IPS-15b (cell line): ENCODE data around the gene MSANTD1.

Experiments used
- H3K27me3 ChIP-seq: one replicate; pipeline ENCODE4 v1.6.1; 2013; ENCODE audit warnings: low read length; ENCODE audit not compliant: control insufficient read depth, insufficient read depth
- H3K36me3 ChIP-seq: one replicate; pipeline ENCODE4 v1.6.1; 2013; ENCODE audit warnings: low read length; ENCODE audit not compliant: control insufficient read depth, insufficient read depth
- H3K4me1 ChIP-seq: one replicate; pipeline ENCODE4 v1.6.1; 2013; ENCODE audit warnings: mild to moderate bottlenecking, low read length; ENCODE audit not compliant: control insufficient read depth, insufficient read depth
- H3K4me3 ChIP-seq: one replicate; pipeline ENCODE4 v1.5.1; 2013; ENCODE audit warnings: low read depth, low read length
- H3K9ac ChIP-seq: one replicate; pipeline ENCODE4 v1.6.1; 2013; ENCODE audit warnings: low read depth, mild to moderate bottlenecking, low read length
- H3K9me3 ChIP-seq: one replicate; pipeline ENCODE4 v1.6.1; 2013; ENCODE audit warnings: mild to moderate bottlenecking, low read length; ENCODE audit not compliant: control insufficient read depth, insufficient read depth

MSANTD1 gene

DNA sequence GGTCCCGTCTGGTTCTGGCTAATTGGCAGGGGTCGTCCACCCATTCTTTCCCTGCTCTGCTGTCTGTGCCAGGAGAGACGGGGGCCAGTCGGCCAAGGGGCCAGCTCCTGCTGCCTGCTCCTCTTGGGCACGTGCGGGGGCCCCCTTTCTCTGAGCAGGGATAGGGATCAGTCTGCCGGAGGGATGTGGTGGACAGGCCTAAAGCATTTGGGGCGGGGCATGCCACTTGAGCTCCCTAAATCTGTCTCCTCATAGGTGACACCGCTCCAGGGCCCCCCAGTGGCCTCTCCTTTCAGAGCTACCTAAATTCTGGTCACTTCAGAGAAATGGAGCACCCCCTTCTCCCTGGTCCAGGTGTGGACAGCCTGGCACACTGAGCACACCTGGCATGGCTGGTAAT lies 4.2 kb upstream of the MSANTD1 start:
- Histone ChIP-seq H3K9ac (no peak overlapping the region), H3K9me3 (no peaks in the 10 kb centered on the region), H3K36me3 (peaks cover 25% of the 10 kb centered on the region), H3K27me3 (no peaks in the 10 kb centered on the region), H3K4me3 (no peak overlapping the region), H3K4me1 (no peaks in the 10 kb centered on the region)

DNA sequence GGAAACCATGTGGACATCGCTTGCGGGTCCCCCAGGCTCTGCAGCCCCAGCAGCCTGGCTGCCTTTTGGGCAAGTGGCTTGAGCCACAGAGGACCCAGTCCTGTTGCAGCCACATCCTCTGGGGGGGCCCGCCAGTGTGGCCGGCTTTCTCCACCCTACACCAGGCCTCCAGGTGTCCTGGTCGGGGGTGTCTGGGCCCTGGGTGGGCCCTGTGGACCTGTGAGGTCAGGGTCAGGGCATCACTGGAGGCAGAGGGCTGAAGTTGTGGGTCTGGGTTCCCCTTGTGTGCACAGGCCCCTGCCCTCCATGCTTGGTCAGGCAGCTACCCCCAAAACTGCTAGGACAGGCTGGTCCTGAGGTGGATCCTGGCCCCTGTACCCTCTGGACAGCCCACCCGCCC lies 3.3 kb upstream of the MSANTD1 start:
- Histone ChIP-seq H3K9me3 (no peaks in the 10 kb centered on the region), H3K36me3 (peaks cover 17% of the 10 kb centered on the region), H3K27me3 (no peaks in the 10 kb centered on the region), H3K4me1 (no peaks in the 10 kb centered on the region), H3K9ac (no peak overlapping the region), H3K4me3 (no peak overlapping the region)

DNA sequence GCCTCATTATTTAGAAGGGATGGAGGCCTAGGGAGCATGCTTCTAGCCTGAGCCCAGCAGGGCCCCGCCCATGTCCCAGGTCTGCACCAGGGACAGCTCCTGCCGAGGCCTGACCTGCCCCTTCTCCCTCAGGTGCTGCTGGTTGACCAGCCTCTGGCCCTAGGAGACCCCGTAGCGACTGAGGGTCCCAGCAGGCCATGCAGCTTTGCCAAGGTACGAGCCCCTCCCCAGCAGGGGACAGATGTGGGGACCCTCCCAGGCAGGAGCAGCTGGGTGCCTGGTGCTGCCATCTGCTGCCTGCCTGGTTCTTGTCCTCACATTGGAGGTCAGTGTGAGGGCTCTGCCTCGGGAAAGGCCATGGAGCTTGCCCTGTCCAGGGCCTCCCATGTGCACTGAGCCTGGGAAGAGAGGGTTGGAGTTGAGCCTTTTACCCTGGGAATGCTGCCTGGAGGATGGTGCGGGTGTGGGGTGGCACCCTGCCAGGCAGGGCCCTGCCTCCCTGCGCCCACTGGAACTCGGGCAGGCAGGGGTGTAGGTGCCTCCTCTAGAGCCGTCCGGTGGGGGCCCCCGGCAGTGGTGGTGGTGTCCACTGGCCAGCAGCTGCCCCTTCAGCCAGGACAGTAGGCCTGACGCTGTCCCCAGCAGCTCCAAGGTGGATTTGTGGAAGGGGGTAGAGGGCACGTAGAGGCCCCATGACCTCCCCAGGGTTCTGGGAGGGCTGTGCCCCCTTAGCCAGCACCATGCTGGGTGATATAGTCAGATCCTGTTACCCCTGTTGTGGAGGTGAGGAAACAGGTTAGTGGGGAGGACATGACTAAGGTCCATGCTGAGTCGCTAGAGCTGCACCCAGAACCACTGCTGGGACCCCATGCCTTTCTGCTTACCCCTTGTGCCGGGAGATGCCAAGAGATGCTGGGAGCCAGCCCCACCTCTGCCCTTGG lies 2.2 kb upstream of the MSANTD1 start:
- no peaks in the 10 kb centered on the region for H3K27me3 ChIP-seq
- H3K9ac ChIP-seq: no peak overlapping the region
- no peaks in the 10 kb centered on the region for H3K4me1 ChIP-seq
- no peaks in the 10 kb centered on the region for H3K9me3 ChIP-seq
- no peak overlapping the region for H3K4me3 ChIP-seq
- H3K36me3 ChIP-seq: peaks cover 7% of the 10 kb centered on the region

DNA sequence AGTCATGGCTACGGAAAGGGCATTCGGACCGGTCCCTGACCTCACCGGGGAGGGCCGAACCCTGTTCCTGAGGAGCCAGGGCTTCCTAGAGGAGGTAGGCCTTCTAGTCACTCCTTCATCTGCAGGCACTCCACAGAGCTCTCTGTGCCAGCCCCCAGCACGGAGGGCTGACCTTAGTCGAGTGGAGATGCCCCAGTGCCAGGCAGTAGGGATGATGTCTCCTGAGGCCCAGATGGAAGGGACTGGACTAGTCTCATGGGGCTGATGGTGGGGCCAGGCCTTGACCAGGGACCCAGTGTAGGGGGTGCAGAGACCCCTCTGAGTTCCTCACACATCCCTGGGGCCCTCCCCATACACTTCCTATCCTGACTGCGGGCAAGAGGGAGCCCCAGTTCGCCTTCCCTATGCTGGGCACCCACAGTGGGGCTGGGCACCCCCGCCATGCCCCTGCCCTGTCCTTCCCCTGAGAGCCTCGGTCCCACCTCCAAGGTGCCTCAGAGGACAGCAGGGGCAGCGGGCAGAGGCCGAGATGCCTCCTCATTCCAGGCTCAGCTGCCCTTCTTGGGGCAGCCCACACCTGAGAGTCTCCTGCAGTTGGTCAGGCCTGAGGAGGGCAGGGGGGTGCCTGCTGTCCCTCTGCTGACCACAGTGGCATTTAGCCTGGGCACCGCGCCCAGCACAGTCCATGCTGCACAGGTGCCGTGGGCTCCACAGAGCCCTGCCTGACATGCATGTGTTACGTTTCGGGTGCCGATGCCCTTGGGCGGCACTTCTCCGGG lies 1.4 kb upstream of the MSANTD1 start:
- no peak overlapping the region for H3K9ac ChIP-seq
- H3K4me3 ChIP-seq: no peak overlapping the region
- H3K27me3 ChIP-seq: no peaks in the 10 kb centered on the region
- H3K36me3 ChIP-seq: peaks cover 8% of the 10 kb centered on the region
- no peaks in the 10 kb centered on the region for H3K4me1 ChIP-seq
- H3K9me3 ChIP-seq: no peaks in the 10 kb centered on the region

DNA sequence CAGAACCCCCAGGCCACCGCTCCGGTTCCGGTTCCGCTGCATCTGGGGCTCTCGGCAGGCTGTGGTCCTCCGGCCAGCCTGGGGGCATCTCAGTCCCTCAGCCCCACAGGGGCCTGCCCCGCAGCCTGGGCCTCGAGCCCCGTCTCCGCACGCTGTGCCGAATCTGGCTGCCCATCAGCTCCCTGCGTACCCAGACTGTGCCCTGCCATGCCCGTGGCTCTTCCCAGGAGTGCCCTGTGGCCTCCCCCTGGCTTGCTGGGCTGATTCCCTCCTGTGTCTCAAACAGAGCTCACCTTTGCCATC lies 830 bp upstream of the MSANTD1 start:
- Histone ChIP-seq H3K4me3 (no peak overlapping the region), H3K4me1 (no peaks in the 10 kb centered on the region), H3K9me3 (no peaks in the 10 kb centered on the region), H3K9ac (no peak overlapping the region), H3K27me3 (no peaks in the 10 kb centered on the region), H3K36me3 (peaks cover 8% of the 10 kb centered on the region)

DNA sequence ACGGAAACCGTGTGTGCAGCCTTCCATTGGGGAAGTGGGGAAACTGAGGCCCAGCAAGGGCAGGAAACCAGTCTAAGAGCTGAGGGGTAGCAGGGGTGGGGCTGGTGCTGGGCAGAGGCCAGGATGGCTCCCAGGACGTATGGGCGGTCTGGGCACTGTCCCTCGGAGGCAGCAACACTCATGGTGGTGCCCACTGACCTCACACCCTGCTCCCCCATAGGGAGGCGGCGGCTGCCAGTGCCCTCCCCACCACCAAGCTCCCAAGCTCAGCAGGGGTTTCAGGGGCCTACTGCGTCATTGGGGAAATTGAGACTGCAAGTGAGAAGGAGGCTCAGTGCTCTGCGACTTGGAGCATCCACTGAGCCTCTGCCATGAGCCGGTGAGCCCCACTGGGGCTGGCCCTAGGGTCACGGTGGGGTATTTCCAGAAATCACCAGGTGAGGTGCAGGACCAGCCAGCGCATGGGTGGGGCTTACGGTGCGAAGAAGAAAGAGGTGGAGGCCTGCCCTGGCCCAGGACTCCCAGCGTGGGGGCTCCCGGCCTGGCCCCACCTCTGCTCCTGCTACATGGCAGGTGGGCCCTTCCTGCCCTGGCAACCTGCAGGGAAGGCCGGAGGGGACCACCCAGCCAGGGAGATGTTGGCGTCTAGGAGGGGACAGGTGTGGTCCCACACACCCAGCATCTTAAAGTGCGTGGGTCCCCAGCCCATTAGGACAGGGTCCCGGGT lies 915 bp downstream of the MSANTD1 start:
- no peak overlapping the region for H3K9ac ChIP-seq
- H3K4me1 ChIP-seq: no peaks in the 10 kb centered on the region
- H3K4me3 ChIP-seq: no peak overlapping the region

DNA sequence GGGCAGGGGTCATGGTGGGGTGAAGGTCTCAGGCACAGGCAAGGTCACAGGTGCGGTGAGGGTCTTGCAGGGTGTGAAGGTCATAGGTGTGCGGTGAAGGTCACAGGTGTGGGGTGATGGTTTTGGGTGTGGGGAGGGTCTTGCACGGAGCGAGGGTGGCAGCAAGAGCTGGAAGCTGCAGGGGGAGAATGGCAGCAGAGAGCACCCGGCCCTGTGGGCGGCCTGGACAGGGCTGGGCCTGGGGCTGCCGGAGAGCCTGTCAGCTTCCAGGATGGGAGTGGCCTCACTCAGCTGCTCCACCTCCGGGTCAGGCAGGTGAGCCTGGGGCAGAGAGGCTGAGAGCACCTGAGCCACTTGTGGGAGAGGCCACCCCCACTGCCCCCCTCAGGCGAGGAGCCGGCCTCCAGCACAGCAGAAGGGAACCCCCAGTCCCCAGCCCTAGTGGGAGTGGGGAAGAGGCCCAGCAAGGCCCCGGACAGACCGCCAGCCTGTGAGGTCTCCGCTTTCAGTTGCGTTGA lies 1.5 kb downstream of the MSANTD1 start:
- Histone ChIP-seq H3K4me3 (no peak overlapping the region), H3K9ac (no peak overlapping the region), H3K9me3 (no peaks in the 10 kb centered on the region), H3K27me3 (no peaks in the 10 kb centered on the region), H3K4me1 (no peaks in the 10 kb centered on the region), H3K36me3 (peaks cover 2% of the 10 kb centered on the region)

More for the DNA sequence above, 915 bp downstream of the MSANTD1 start:
- Histone ChIP-seq H3K27me3 (no peaks in the 10 kb centered on the region), H3K36me3 (peaks cover 2% of the 10 kb centered on the region), H3K9me3 (no peaks in the 10 kb centered on the region)

DNA sequence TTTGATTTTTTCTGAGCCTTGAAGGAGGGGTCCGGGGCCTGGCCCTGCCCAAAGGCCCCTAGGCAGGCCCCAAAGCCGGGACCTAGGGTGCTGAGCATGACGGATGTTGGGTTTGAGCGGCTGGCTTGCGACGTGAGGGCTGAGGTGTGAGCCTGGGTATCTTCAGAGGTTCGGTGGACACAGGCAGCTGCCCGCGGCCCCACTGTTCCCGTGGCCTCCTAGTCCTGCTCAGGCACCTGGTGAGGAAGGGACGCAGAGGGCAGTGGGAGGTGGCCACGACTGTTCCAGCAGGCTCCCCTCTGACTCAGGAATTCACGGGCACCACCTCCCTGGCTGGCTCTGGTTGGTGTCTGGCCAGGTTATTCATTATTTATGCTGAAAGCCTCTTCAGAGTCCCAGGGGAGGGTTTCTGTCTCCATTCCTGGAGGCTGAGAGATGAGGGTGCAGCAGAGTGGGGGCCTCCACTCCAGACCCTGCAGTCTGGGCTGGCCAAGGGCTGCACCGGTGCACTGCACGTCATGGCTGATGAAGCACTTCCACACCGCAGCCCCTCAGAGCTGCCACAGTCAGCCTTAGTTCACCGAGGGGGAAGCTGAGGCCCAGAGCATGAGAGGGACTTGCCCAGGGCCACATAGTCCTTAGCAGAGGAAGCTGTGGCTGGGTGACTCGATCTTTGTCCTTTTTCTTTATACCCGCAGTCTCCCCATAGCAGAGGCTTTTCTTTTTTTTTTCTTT lies 2.2 kb downstream of the MSANTD1 start:
- Histone ChIP-seq H3K4me3 (no peak overlapping the region), H3K4me1 (no peaks in the 10 kb centered on the region), H3K9ac (no peak overlapping the region), H3K36me3 (peaks cover 2% of the 10 kb centered on the region), H3K27me3 (no peaks in the 10 kb centered on the region), H3K9me3 (no peaks in the 10 kb centered on the region)

DNA sequence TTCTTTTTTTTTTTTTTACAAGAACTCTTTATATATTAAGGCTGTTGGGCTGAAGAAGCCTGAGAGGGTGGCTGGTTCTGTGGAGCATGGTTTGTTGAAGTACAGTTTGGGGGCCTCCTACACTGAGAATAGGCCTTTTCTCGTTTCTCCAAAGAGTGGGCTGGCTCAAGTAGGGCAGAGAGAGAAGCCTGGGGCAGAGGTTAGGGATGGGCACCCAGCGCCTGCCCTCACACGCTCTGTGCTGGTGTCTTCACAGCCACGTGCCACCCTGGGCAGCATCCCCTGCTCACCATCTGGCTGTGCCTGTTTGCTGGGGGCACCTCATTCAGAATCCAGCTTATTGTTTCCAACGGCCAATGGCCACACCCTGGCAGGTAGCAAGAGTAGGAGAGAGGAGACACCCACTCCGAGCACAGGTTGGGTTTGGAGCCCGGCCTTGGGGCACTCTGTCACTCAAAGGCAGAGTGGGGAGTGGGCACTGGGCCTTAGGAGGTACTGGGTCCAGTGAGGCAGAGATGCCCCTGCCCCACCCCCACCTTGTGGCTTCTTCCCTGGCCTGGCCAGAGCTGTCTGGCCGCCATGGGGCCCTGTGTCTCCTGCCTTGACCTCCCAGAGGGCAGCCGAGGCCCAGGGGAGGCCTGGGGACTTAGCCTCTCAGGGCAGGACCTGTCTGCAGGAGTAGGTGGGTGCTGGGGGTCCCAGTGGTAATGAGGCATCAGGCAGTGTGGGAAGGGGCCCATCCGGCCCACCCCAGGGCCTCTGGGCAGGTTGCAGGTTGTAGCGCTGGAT lies 2.9 kb downstream of the MSANTD1 start:
- no peaks in the 10 kb centered on the region for H3K9me3 ChIP-seq
- H3K9ac ChIP-seq: no peak overlapping the region
- H3K27me3 ChIP-seq: no peaks in the 10 kb centered on the region
- no peak overlapping the region for H3K4me3 ChIP-seq
- H3K36me3 ChIP-seq: peaks cover 2% of the 10 kb centered on the region
- no peaks in the 10 kb centered on the region for H3K4me1 ChIP-seq

DNA sequence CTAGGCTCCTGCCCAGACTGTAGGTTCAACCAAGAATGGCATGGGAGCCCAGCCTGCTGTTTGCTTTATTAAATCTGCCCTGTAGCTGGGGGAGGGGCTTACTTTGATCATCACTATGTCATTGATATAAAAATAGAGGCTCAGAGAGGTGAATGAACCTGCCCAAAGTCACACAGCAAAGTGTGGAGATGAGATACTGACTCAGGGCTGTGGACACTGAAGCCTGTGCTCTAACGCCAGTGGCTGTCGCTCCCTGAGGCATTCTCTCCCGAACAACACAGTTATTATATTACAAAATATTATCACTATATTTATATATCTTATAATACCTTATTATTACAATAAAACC lies 3.5 kb downstream of the MSANTD1 start:
- H3K9me3 ChIP-seq: no peaks in the 10 kb centered on the region
- no peaks in the 10 kb centered on the region for H3K27me3 ChIP-seq
- H3K4me3 ChIP-seq: no peak overlapping the region
- H3K36me3 ChIP-seq: peaks cover 2% of the 10 kb centered on the region
- no peaks in the 10 kb centered on the region for H3K4me1 ChIP-seq
- no peak overlapping the region for H3K9ac ChIP-seq
